GM21576 (cell line): ENCODE measurements around the gene PPP4C.
"Not testable (repeated sequence)": the region's sequence is repeated elsewhere in the genome, so short reads cannot be mapped to it uniquely, and the experiment has no call there.

Experiments used
- ATAC-seq: cut with Tn5 transposase; IDR thresholded peaks from one replicate; pipeline ENCODE4 v1.9.1; 2021; ENCODE audit warnings: mild to moderate bottlenecking, moderate library complexity; ENCODE audit not compliant: unreplicated experiment

Gene PPP4C

DNA sequence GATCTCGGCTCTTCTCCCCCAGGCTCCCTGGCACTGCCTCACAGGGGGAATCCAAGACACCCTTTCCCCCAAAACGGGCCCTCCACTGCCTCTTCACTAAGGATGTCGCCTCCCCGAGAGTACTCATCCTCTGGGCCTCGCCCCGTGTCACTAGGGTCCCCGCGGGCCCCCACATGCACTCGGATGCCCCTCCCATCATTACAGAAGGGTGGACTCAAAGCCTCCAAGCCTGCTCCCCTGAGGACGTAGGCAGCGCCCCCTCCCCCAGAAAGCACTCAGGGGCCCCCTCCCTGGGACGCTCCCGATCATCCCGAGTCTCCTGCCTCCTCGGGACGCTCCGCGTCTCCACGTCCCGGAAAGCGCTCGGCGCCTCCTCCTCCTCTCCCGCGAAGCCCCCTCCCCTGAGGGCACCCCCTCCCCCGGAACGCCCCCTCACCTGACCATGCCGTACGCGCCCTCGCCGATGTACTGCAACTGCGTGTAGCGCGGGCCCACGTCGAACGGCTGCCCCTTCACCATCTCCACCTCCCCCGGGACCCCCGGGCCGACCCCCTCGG is 46.9 kb downstream of the PPP4C start:
- no peak for ATAC-seq

DNA sequence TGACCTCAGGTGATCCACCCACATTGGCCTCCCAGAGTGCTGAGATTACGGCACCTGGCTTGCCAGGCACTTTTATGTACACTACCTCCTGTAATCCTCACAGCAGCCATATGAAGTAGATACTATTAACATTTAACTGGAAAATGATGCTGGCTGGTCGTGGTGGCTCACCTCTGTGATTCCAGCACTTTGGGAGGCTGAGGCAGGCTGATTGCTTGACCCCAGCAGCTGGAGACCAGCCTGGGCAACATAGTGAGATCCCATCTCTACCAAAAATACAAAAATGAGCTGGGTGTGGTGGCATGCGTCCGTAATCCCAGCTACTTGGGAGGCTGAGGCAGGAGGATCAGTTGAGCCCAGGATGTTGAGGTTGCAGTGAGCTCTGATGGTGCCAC is 49.2 kb downstream of the PPP4C start:
- ATAC-seq = no peak

DNA sequence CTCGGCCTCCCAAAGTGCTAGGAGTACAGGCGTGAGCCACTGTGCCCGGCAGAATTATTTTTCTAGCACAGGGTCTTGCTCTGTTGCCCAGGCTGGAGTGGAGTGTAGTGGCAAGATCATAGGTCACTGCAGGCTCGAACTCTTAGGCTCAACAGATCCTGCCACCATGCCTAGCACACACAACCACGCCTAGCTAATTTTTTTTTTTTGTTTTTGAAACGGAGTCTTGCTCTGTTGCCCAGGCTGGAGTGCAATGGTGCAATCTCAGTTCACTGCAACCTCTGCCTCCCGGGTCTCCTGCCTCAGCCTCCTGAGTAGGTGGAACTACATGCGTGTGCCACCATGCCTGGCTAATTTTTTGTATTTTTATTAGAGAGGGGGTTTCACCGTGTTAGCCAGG is 49.9 kb downstream of the PPP4C start:
- ATAC-seq = not testable (repeated sequence)

GRCh38 chr16:30127993-30128392 is 52.2 kb downstream of the PPP4C start:
- ATAC-seq = no peak

DNA sequence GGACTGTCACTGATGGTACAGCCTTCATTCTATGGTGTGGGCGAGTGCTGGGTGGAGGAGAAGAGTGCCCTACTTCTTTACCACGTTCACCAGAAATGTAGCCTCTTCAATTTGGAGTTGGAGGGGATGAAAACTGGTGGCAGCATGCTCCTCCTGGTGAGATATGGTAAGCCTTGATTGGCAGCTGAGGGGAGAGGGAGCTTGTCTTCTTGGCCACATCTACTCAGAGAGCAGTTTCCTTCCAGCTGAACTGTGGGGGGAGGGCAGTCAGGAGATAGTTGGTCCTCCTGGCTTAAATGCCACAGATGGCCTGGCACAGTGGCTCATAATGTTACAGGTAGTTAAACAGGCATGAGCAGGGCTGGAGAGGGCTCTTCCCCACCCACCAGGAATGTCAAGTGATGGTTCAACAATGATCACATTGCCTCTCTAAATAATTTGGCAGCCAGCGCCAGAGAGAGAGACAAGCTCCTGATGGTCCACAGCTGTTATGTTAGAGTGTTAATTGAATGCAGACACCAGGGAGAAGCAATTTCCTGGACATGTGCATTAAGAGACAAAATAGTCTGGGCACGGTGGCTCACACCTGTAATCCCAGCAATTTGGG is 56.2 kb downstream of the PPP4C start:
- no peak for ATAC-seq

- ATAC-seq = no peak
These were observed 56.8 kb downstream of the PPP4C start for GRCh38 chr16:30132591-30132990.
